ENCODE results near the gene SDC1. TPM values are rescaled to one million over a fixed set of nuclear protein-coding genes. Genes with fewer than 3 reads are reported as not detected.
"Not testable (repeated sequence)": the region's sequence is repeated elsewhere in the genome, so short reads cannot be mapped to it uniquely, and the experiment has no call there.

Gene SDC1
- total RNA-seq, 4 donors from 2014 or later = 21.9 to 28.0 (median 24.7) TPM

GRCh38 chr2:20242727-20243377, 17.9 kb upstream of the SDC1 start:
- H3K4me3 ChIP-seq (replicated peaks in 1 of 3) = no peak overlapping the region

GRCh38 chr2:20241973-20242726, 17.2 kb upstream of the SDC1 start:
- intact Hi-C loops (cut with DNase I) = no loop called here

More at GRCh38 chr2:20242727-20243377, 17.9 kb upstream of the SDC1 start:
- H3K27ac ChIP-seq = peak overlapping the region; percentile 45 to 74 (median 60)
- H3K36me3 ChIP-seq = peaks cover 0 to 2% of the 10 kb centered on the region in 2 donors
- H3K27me3 ChIP-seq = no peaks in the 10 kb centered on the region
- WGBS, 2 donors = 26 to 27% methylated on average over 9 of the region's 9 CpGs
- no peaks in the 10 kb centered on the region for H3K9me3 ChIP-seq
- TF ChIP-seq POLR2A (IDR thresholded peaks at IDR 0.05) (no peak), CTCF (IDR thresholded peaks at IDR 0.05) (no peak)
- peak in 1 of 2 donors; percentile 75 for DNase-seq
- intact Hi-C loops (cut with DNase I) = no loop called here
- H3K4me1 ChIP-seq = peaks cover 0 to 8% of the 10 kb centered on the region in 2 donors

GRCh38 chr2:20240291-20240690, 15.4 kb upstream of the SDC1 start:
- intact Hi-C loops (cut with DNase I); DNase-seq; H3K9me3 ChIP-seq; H3K27me3 ChIP-seq; H3K27ac ChIP-seq; H3K4me3 ChIP-seq (replicated peaks in 1 of 3); H3K36me3 ChIP-seq; H3K4me1 ChIP-seq: not testable (repeated sequence)
- WGBS, 2 donors = 91 to 95% methylated on average over 6 of the region's 6 CpGs

More at GRCh38 chr2:20241973-20242726, 17.2 kb upstream of the SDC1 start:
- H3K27ac ChIP-seq = peak overlapping the region; percentile 45 to 74 (median 60)
- H3K4me1 ChIP-seq = peaks cover 0 to 8% of the 10 kb centered on the region in 2 donors
- no peaks in the 10 kb centered on the region for H3K27me3 ChIP-seq
- no peaks in the 10 kb centered on the region for H3K36me3 ChIP-seq
- TF ChIP-seq POLR2A (IDR thresholded peaks at IDR 0.05) = no peak
- peak in 2 of 6 experiments; percentile 15 to 42 for TF ChIP-seq CTCF (IDR thresholded peaks at IDR 0.05)
- H3K9me3 ChIP-seq = no peaks in the 10 kb centered on the region
- no peak overlapping the region for H3K4me3 ChIP-seq (replicated peaks in 1 of 3)
- no peak for DNase-seq
- WGBS, 2 donors = 54 to 59% methylated on average over 33 to 37 of the region's 43 CpGs

- intact Hi-C loops (cut with DNase I) = no loop called here
- peaks cover 12 to 18% of the 10 kb centered on the region in 2 donors for H3K4me1 ChIP-seq
- H3K27ac ChIP-seq = no peak overlapping the region
- no peaks in the 10 kb centered on the region for H3K36me3 ChIP-seq
- 80 to 82% methylated on average over 5 of the region's 5 CpGs for WGBS, 2 donors
- DNase-seq = no peak
- no peaks in the 10 kb centered on the region for H3K9me3 ChIP-seq
- TF ChIP-seq CTCF (IDR thresholded peaks at IDR 0.05) (no peak), POLR2A (IDR thresholded peaks at IDR 0.05) (no peak)
- H3K4me3 ChIP-seq (replicated peaks in 1 of 3) = no peak overlapping the region
- no peaks in the 10 kb centered on the region for H3K27me3 ChIP-seq
Observed at GRCh38 chr2:20236496-20236895, 11.6 kb upstream of the SDC1 start.

GRCh38 chr2:20235655-20236305, 10.8 kb upstream of the SDC1 start:
- Histone ChIP-seq H3K27ac (no peak overlapping the region), H3K4me3 (replicated peaks in 1 of 3) (no peak overlapping the region), H3K27me3 (no peaks in the 10 kb centered on the region), H3K36me3 (no peaks in the 10 kb centered on the region), H3K4me1 (peaks cover 15 to 22% of the 10 kb centered on the region in 2 donors), H3K9me3 (no peaks in the 10 kb centered on the region)
- DNase-seq = peak in 1 of 2 donors; percentile 34
- intact Hi-C loops (cut with DNase I) = no loop called here
- TF ChIP-seq POLR2A (IDR thresholded peaks at IDR 0.05) (no peak), CTCF (IDR thresholded peaks at IDR 0.05) (no peak)
- 78 to 85% methylated on average over 9 to 10 of the region's 10 CpGs for WGBS, 2 donors

GRCh38 chr2:20234597-20234996, 9.7 kb upstream of the SDC1 start:
- H3K9me3 ChIP-seq; H3K27me3 ChIP-seq; intact Hi-C loops (cut with DNase I); H3K4me3 ChIP-seq (replicated peaks in 1 of 3); H3K36me3 ChIP-seq; H3K27ac ChIP-seq; DNase-seq: not testable (repeated sequence)
- peaks cover 15 to 22% of the 10 kb centered on the region in 2 donors for H3K4me1 ChIP-seq
- WGBS, 2 donors = 72 to 76% methylated on average over 2 of the region's 2 CpGs

Data from thyroid gland (tissue), 4 donors.